ENCODE data around the gene PLXNA4. TPM values are rescaled to one million over a fixed set of nuclear protein-coding genes. Genes with fewer than 3 reads are reported as not detected.

Gene PLXNA4
- total RNA-seq, 1 donor from 2014 or later, result 3.3 TPM

DNA sequence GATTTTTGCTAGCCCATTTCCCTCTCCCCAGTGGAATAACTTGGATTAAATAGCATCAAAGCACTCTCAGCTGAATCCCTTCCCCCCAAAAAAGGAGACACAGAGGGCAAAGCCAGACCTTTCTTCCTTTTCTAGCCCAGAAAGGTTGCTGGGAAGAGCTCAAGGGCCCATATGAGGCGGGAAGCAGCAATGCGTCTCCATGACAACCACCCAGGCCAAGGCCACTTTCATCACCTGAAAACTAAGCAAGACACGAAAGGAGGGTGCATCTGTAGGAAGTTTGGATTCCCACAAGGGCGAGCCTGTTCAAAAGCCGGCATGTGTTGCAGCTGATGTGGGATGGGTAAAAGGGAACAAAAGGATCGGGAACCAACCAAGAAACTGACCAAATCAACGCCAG, 229.1 kb downstream of the PLXNA4 start:
- Histone ChIP-seq H2AFZ (ENCODE audit: low read depth, low read length) (no peak overlapping the region), H4K20me1 (ENCODE audit: insufficient read depth, low read length) (no peaks in the 10 kb centered on the region), H3K27me3 (ENCODE audit: insufficient read depth, low read length) (no peaks in the 10 kb centered on the region), H3K4me3 (ENCODE audit: insufficient read depth, low read depth, low read length) (no peak overlapping the region), H3K9ac (ENCODE audit: low read length) (no peak overlapping the region), H3K27ac (ENCODE audit: low read depth, low read length) (no peak overlapping the region), H3K36me3 (ENCODE audit: insufficient read depth, low read length) (no peaks in the 10 kb centered on the region), H3K79me2 (ENCODE audit: insufficient read depth, low read length) (no peaks in the 10 kb centered on the region), H3K9me3 (ENCODE audit: insufficient read depth, low read depth, low read length) (no peaks in the 10 kb centered on the region), H3K4me2 (ENCODE audit: low read length) (no peak overlapping the region), H3K4me1 (ENCODE audit: insufficient read depth, low read length) (no peaks in the 10 kb centered on the region)
- no peak overlapping the region for H3K27ac Mint-ChIP-seq (ENCODE audit: unreplicated experiment)
- no peaks in the 10 kb centered on the region for H3K36me3 Mint-ChIP-seq (ENCODE audit: low read depth, unreplicated experiment)
- H3K9me3 Mint-ChIP-seq (ENCODE audit: unreplicated experiment), result peaks cover 3% of the 10 kb centered on the region
- FAIRE-seq (no peak), DNase-seq (ENCODE audit: low read depth) (no peak)
- no peak overlapping the region for H3K4me3 Mint-ChIP-seq (ENCODE audit: unreplicated experiment)
- no peaks in the 10 kb centered on the region for H3K4me1 Mint-ChIP-seq (ENCODE audit: low read depth, unreplicated experiment)
- peaks cover 42% of the 10 kb centered on the region for H3K27me3 Mint-ChIP-seq (ENCODE audit: low read depth, unreplicated experiment)
- TF ChIP-seq, protein P1, sequence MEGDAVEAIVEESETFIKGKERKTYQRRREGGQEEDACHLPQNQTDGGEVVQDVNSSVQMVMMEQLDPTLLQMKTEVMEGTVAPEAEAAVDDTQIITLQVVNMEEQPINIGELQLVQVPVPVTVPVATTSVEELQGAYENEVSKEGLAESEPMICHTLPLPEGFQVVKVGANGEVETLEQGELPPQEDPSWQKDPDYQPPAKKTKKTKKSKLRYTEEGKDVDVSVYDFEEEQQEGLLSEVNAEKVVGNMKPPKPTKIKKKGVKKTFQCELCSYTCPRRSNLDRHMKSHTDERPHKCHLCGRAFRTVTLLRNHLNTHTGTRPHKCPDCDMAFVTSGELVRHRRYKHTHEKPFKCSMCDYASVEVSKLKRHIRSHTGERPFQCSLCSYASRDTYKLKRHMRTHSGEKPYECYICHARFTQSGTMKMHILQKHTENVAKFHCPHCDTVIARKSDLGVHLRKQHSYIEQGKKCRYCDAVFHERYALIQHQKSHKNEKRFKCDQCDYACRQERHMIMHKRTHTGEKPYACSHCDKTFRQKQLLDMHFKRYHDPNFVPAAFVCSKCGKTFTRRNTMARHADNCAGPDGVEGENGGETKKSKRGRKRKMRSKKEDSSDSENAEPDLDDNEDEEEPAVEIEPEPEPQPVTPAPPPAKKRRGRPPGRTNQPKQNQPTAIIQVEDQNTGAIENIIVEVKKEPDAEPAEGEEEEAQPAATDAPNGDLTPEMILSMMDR (IDR thresholded peaks at IDR 0.05; ENCODE audit: insufficient read depth, low read depth, low read length), result no peak
- TF ChIP-seq EZH2 (IDR thresholded peaks at IDR 0.05; ENCODE audit: insufficient read depth, low read length), result no peak

DNA sequence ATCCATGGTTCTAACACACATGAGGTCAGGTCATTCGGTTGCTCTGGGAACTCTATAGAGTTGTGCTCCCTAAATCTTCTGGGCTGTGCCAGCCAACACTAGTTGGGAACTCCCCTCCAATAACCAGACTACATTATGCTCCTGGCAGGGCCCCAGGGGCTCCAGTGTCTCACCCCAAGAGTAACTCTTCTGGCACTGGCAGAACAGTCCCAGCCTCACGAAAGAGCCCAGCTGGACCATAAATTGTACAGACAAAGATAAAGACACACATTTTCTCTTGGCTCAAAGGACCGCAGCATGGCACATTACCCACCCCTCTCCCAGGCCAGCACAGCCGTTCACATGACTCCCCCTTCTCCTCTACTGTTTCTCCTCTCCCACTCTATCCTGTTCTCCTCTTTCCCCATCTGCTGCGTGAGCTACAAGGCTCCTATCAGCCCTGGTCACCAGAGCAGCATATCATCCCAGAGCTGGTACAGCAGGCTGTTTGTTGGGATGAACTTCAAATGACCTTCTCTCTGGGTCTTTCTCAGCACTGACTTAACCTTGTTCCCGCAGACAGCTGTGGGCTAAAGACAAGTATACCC, 230.6 kb downstream of the PLXNA4 start:
- DNase-seq (ENCODE audit: low read depth) (no peak), FAIRE-seq (no peak)
- no peak overlapping the region for H3K4me2 ChIP-seq (ENCODE audit: low read length)
- H3K4me1 ChIP-seq (ENCODE audit: insufficient read depth, low read length), result no peaks in the 10 kb centered on the region
- peaks cover 38% of the 10 kb centered on the region for H3K27me3 Mint-ChIP-seq (ENCODE audit: low read depth, unreplicated experiment)
- H3K36me3 Mint-ChIP-seq (ENCODE audit: low read depth, unreplicated experiment), result no peaks in the 10 kb centered on the region
- no peak overlapping the region for H3K4me3 Mint-ChIP-seq (ENCODE audit: unreplicated experiment)
- no peaks in the 10 kb centered on the region for H3K79me2 ChIP-seq (ENCODE audit: insufficient read depth, low read length)
- no peaks in the 10 kb centered on the region for H4K20me1 ChIP-seq (ENCODE audit: insufficient read depth, low read length)
- H3K9me3 ChIP-seq (ENCODE audit: insufficient read depth, low read depth, low read length), result no peaks in the 10 kb centered on the region
- H3K9me3 Mint-ChIP-seq (ENCODE audit: unreplicated experiment), result no peaks in the 10 kb centered on the region
- TF ChIP-seq, protein P1 (IDR thresholded peaks at IDR 0.05; ENCODE audit: insufficient read depth, low read depth, low read length), result no peak
- TF ChIP-seq EZH2 (IDR thresholded peaks at IDR 0.05; ENCODE audit: insufficient read depth, low read length), result no peak
- no peaks in the 10 kb centered on the region for H3K4me1 Mint-ChIP-seq (ENCODE audit: low read depth, unreplicated experiment)
- H2AFZ ChIP-seq (ENCODE audit: low read depth, low read length), result no peak overlapping the region
- H3K9ac ChIP-seq (ENCODE audit: low read length), result no peak overlapping the region
- no peaks in the 10 kb centered on the region for H3K36me3 ChIP-seq (ENCODE audit: insufficient read depth, low read length)
- no peak overlapping the region for H3K27ac Mint-ChIP-seq (ENCODE audit: unreplicated experiment)
- no peak overlapping the region for H3K4me3 ChIP-seq (ENCODE audit: insufficient read depth, low read depth, low read length)
- H3K27me3 ChIP-seq (ENCODE audit: insufficient read depth, low read length), result no peaks in the 10 kb centered on the region
- no peak overlapping the region for H3K27ac ChIP-seq (ENCODE audit: low read depth, low read length)

DNA sequence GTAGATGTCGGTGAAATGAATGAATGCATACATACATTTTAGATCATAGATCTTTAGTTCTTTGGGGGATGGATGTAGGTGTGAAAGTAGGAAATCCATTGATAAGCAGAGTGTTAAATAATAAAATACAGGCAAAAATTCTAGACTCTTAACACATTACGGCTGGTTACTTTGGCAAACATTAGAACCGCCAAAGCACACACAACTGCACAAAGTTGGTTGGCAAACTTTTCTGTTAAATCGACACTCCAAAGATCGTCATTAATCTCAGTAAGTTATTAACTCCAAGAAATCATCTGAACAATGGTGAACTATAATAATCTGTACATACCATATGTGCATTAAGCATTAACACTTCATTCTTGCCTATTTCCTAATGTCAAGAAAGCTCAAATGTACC, 231.2 kb downstream of the PLXNA4 start:
- Mint-ChIP-seq H3K4me1 (ENCODE audit: low read depth, unreplicated experiment) (no peaks in the 10 kb centered on the region), H3K4me3 (ENCODE audit: unreplicated experiment) (no peak overlapping the region), H3K9me3 (ENCODE audit: unreplicated experiment) (no peaks in the 10 kb centered on the region), H3K27ac (ENCODE audit: unreplicated experiment) (no peak overlapping the region), H3K27me3 (ENCODE audit: low read depth, unreplicated experiment) (peaks cover 38% of the 10 kb centered on the region), H3K36me3 (ENCODE audit: low read depth, unreplicated experiment) (no peaks in the 10 kb centered on the region)
- H2AFZ ChIP-seq (ENCODE audit: low read depth, low read length), result no peak overlapping the region
- H3K9ac ChIP-seq (ENCODE audit: low read length), result no peak overlapping the region
- H3K27me3 ChIP-seq (ENCODE audit: insufficient read depth, low read length), result no peaks in the 10 kb centered on the region
- TF ChIP-seq EZH2 (IDR thresholded peaks at IDR 0.05; ENCODE audit: insufficient read depth, low read length), result no peak
- TF ChIP-seq, protein P1 (IDR thresholded peaks at IDR 0.05; ENCODE audit: insufficient read depth, low read depth, low read length), result no peak
- no peak for FAIRE-seq
- no peaks in the 10 kb centered on the region for H3K9me3 ChIP-seq (ENCODE audit: insufficient read depth, low read depth, low read length)
- H3K27ac ChIP-seq (ENCODE audit: low read depth, low read length), result no peak overlapping the region
- H4K20me1 ChIP-seq (ENCODE audit: insufficient read depth, low read length), result no peaks in the 10 kb centered on the region
- H3K4me1 ChIP-seq (ENCODE audit: insufficient read depth, low read length), result no peaks in the 10 kb centered on the region
- no peak for DNase-seq (ENCODE audit: low read depth)
- no peak overlapping the region for H3K4me2 ChIP-seq (ENCODE audit: low read length)
- no peaks in the 10 kb centered on the region for H3K79me2 ChIP-seq (ENCODE audit: insufficient read depth, low read length)
- H3K4me3 ChIP-seq (ENCODE audit: insufficient read depth, low read depth, low read length), result no peak overlapping the region
- no peaks in the 10 kb centered on the region for H3K36me3 ChIP-seq (ENCODE audit: insufficient read depth, low read length)

Measured in astrocyte (in vitro differentiated cells and primary cell).